NT2/D1 (cell line): ENCODE data around the gene SP2.

Experiments
- YY1 ChIP-seq: IDR thresholded peaks from 2 replicates; pipeline ENCODE4 v1.6.1; 2011; ENCODE audit not compliant: insufficient read length, insufficient read depth
- ZNF274 ChIP-seq: IDR thresholded peaks from 2 replicates; pipeline ENCODE4 v1.6.1; 2011; ENCODE audit warnings: mild to moderate bottlenecking, low read depth, low read length

DNA sequence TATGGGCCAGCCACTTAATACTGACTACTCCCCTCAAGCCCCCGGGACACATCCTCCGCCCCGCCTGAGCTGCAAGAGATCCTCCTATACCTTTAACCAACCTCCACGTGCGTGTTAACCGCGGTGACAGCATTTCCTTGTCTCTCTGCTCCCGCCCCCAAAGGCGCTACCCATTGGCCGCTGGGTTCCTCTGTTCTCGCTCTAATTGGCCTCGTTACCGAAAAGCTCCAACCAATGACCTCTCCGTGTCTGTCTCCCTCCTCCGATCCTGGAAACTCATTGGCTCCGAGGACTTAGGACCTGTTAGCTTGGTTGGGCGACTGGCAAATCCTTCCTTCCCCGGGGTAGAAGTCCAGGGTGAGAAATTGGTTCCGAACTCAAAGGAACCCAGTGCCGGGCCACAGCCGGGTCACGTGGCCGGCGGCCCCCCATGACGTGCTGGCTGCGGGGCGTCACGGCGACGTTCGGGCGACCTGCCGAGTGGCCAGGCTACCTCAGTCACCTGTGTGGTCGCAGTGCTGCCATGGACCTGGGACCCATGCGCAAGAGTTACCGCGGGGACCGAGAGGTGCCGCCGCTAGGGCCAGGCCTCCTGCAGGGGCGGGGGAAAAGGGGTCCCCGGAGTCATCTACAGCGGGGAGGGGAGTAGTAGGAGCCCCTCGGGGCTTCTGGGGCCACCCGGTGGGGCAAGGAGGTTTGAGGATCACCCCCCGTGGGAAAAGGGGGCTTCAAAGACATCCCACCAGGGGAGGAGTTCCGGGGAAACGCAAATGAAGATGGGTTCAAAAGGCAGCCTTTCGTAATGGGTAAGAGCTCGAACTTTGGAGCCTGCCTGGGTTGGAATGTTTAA is 45.4 kb downstream of the SP2 start, which contains the start of gene PNPO:
- TF ChIP-seq ZNF274 (no peak), YY1 (no peak)
